Measurements from ENCODE around the gene CRY1. TPM values are rescaled to one million over a fixed set of nuclear protein-coding genes. Genes with fewer than 3 reads are reported as not detected.

Gene CRY1
- total and polyA plus RNA-seq, 9 of the 15 experiments (the other 6 are each of a cell fraction or from before 2014, with no cell fraction given) = 8.7 to 33.3 (median 25.2) TPM

GRCh38 chr12:106986135-106986534, 107.2 kb downstream of the CRY1 start:
- Histone ChIP-seq H3K27ac (ENCODE audit: extremely low read depth, low read depth, low read length) (peak overlapping the region; percentile 85), H3K4me3 (peak overlapping the region; percentile 64), H3K79me2 (ENCODE audit: control insufficient read depth, insufficient read depth, low read length) (peaks cover 38% of the 10 kb centered on the region), H3K4me1 (replicated peaks in 1 of 2; ENCODE audit: control insufficient read depth in 2 of 2, insufficient read depth in 2 of 2, low read length in 2 of 2) (peaks cover 16 to 25% of the 10 kb centered on the region in 2 experiments), H3K9me3 (replicated peaks; ENCODE audit: control insufficient read depth, insufficient read depth, low read depth, low read length) (peaks cover 5% of the 10 kb centered on the region; the same call in 1 of the 2 replicates), H3K9me1 (ENCODE audit: control insufficient read depth, insufficient read depth, low read length) (no peaks in the 10 kb centered on the region), H2AFZ (ENCODE audit: low read depth, low read length) (peak overlapping the region; percentile 80; the same call in 1 of the 2 replicates), H4K20me1 (replicated peaks; ENCODE audit: control insufficient read depth, insufficient read depth, low read length) (no peaks in the 10 kb centered on the region), H3K9ac (ENCODE audit: insufficient read depth in 1 of 2, low read depth in 2 of 2, low read length in 2 of 2) (peak overlapping the region; percentile 79 to 97), H3K36me3 (ENCODE audit: control insufficient read depth, insufficient read depth, low read length) (peaks cover 39% of the 10 kb centered on the region), H3K4me2 (ENCODE audit: insufficient read depth, low read length) (peak overlapping the region; percentile 91), H3K27me3 (ENCODE audit: control insufficient read depth in 2 of 2, insufficient read depth in 2 of 2, low read length in 2 of 2) (no peaks in the 10 kb centered on the region)
- intact Hi-C loops (cut with micrococcal nuclease) = loop anchor here (2.0 to 5.0 kb wide), 2 partner anchors 29 to 91 kb away; no protein-coding TSS in a partner anchor
- FAIRE-seq (no peak), DNase-seq (ENCODE audit: extremely low read depth in 1 of 4, low spot score in 3 of 4) (no peak), ATAC-seq (no peak)
- ChIA-PET POLR2A (interaction anchor here (0.6 to 4.0 kb wide), 6 partner anchors 10 to 108 kb away, joined by 3 to 18 read pairs (median 4); partner anchors contain the start of gene TMEM263), CTCF (ENCODE audit: low intra/inter-chr PET ratio) (no interaction called here)
- 2% methylated on average over 4 of the region's 4 CpGs for WGBS (ENCODE audit: insufficient coverage, low coverage, missing lambda C conversion rate)
- TF ChIP-seq HNRNPK (IDR thresholded peaks at IDR 0.05; ENCODE audit: low read depth, low read length, poor library complexity, severe bottlenecking) (no peak), PBX2 (CRISPR knock-in tag; IDR thresholded peaks at IDR 0.05; ENCODE audit: low read depth) (no peak), PBX2 (tag; conservative IDR thresholded peaks at IDR 0.05; ENCODE audit: low read depth) (peak; percentile 63), LEF1 (IDR thresholded peaks at IDR 0.05) (peak; percentile 60; the same call in 1 of the 2 replicates), KDM2B (CRISPR knock-in tag; IDR thresholded peaks at IDR 0.05) (no peak), PKNOX1 (IDR thresholded peaks at IDR 0.05) (peak; percentile 39; the same call in 1 of the 2 replicates), RBBP5 (IDR thresholded peaks at IDR 0.05; ENCODE audit: borderline replicate concordance, insufficient read depth, low read length, poor library complexity, severe bottlenecking) (peak; percentile 8), MEIS2 (IDR thresholded peaks at IDR 0.05; ENCODE audit: partially characterized antibody) (peak; percentile 74), BRD4 (IDR thresholded peaks at IDR 0.05) (0 out of 2 replicates have a peak, but pooled peaks have one; percentile 35)
- no TSS peak for BruUV-seq (replicated peaks)
- in situ Hi-C loops (cut with MboI) = no loop called here

All from K562 (cell line).